ENCODE results near the gene XPO5. TPM values are rescaled to one million over a fixed set of nuclear protein-coding genes. Genes with fewer than 3 reads are reported as not detected.
A peak's percentile ranks its signal among the peaks of the same experiment; 100 is the strongest.

XPO5 gene
- total and polyA plus RNA-seq, 10 donors = 7.1 to 33.1 (median 23.3) TPM

GRCh38 chr6:43508481-43509141 is 67.2 kb downstream of the XPO5 start:
- H3K27ac ChIP-seq = no peak overlapping the region
- peak overlapping the region in 2 of 8 donors; percentile 78 to 86 for H3K4me3 ChIP-seq
- intact Hi-C loops (cut with DNase I; ENCODE audit: low total_unique reads) = loop anchor here (5.0 kb wide), 2 partner anchors 56 to 246 kb away; no protein-coding TSS in a partner anchor
- peaks cover 21 to 83% (median 41%) of the 10 kb centered on the region in 6 donors for H3K4me1 ChIP-seq
- H3K9me3 ChIP-seq = no peaks in the 10 kb centered on the region
- peak; percentile 73 for DNase-seq
- H3K36me3 ChIP-seq = peaks cover 5 to 54% (median 46%) of the 10 kb centered on the region in 6 donors
- TF ChIP-seq CTCF (IDR thresholded peaks at IDR 0.05 in 8 of 11, conservative IDR thresholded peaks at IDR 0.05 in 3 of 11) (no peak), POLR2AphosphoS5 (IDR thresholded peaks at IDR 0.05) (no peak), POLR2A (IDR thresholded peaks at IDR 0.05) (no peak)
- H3K27me3 ChIP-seq (replicated peaks in 1 of 7) = peaks cover 3 to 31% (median 10%) of the 10 kb centered on the region in 7 donors
- WGBS, 5 donors = 68 to 76% (median 73%) methylated on average over 8 of the region's 8 CpGs

DNA sequence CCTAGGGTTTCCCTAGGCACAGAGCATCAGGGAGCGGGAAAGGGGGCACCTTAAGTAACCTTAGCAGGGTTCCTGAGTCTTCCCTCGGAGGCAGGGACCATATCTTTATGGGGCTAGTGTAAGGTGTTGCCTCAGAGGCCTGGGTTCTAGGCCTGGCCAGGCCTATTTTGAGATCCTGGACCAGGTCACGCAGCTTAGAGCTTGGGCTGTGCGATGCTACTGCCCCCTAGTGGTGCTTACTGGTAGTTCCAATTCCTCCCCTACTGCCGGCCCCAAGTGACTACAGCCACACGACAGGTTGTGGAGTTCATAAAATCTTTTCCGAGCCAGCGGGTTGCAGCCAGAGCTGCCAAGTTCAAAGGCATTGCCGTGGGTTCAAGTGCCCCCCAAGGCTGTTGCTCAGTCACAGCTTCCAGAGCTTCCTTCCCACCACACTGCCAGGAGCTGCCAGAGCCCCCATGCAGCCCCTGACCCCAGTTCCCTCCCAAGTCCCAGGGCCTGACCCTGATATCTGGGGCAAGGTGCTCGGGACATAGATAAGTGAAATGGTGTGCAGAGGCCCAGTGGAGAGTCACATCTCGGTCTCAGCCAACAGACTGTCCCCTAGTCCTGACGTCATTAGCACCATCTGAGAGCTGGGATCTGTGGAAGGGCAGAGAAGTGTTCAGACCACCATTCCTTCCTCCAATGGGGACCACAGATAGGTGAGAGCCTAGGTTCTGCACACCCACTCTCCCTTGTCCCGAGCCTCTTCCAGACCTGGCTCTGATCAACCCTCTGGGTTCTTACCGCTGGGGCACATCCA is 69.0 kb downstream of the XPO5 start:
- H3K36me3 ChIP-seq = peaks cover under 1 to 54% (median 45%) of the 10 kb centered on the region in 6 donors
- peak; percentile 43 to 66 (median 66) for TF ChIP-seq POLR2AphosphoS5 (IDR thresholded peaks at IDR 0.05)
- peak; percentile 87 to 99 (median 96) for TF ChIP-seq CTCF (IDR thresholded peaks at IDR 0.05 in 8 of 11, conservative IDR thresholded peaks at IDR 0.05 in 3 of 11)
- TF ChIP-seq POLR2A (IDR thresholded peaks at IDR 0.05) = peak in 1 of 3 donors; percentile 5
- intact Hi-C loops (cut with DNase I; ENCODE audit: low total_unique reads) = loop anchor here (5.0 kb wide), 2 partner anchors 55 to 245 kb away; no protein-coding TSS in a partner anchor
- peaks cover 3 to 31% (median 10%) of the 10 kb centered on the region in 7 donors for H3K27me3 ChIP-seq (replicated peaks in 1 of 7)
- no peaks in the 10 kb centered on the region for H3K9me3 ChIP-seq
- WGBS, 5 donors = 30 to 35% (median 31%) methylated on average over 12 to 14 of the region's 14 CpGs
- peaks cover 21 to 66% (median 37%) of the 10 kb centered on the region in 6 donors for H3K4me1 ChIP-seq
- peak overlapping the region in 4 of 8 donors; percentile 4 to 36 (median 15) for H3K27ac ChIP-seq
- peak; percentile 90 for DNase-seq
- H3K4me3 ChIP-seq = no peak overlapping the region

DNA sequence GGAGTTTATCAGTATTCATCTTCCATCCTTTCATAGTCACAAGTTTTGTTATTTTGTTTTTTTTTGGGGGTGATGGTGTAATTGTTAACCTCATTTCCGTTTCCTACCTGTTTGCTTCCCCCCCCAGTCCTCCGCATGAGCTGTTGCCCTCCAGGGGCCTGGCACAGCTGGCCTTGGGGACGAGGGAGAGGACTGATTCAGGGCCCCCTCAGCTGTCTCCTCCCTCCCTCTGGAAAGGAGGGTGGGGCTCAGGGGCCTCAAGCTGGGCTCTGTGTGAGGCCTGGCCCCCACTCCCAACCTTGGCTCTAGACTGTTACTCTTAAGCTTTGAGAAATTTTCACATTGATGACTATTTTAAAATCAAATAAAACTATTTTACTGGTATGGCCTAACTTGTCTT is 69.7 kb downstream of the XPO5 start:
- no peak overlapping the region for H3K4me3 ChIP-seq
- no peak for TF ChIP-seq POLR2AphosphoS5 (IDR thresholded peaks at IDR 0.05)
- no peak for TF ChIP-seq POLR2A (IDR thresholded peaks at IDR 0.05)
- no peak for TF ChIP-seq CTCF (IDR thresholded peaks at IDR 0.05 in 8 of 11, conservative IDR thresholded peaks at IDR 0.05 in 3 of 11)
- DNase-seq = peak; percentile 59
- peaks cover 0 to 54% (median 41%) of the 10 kb centered on the region in 6 donors for H3K36me3 ChIP-seq
- H3K4me1 ChIP-seq = peaks cover 21 to 62% (median 37%) of the 10 kb centered on the region in 6 donors
- intact Hi-C loops (cut with DNase I; ENCODE audit: low total_unique reads) = loop anchor here (5.0 kb wide), 2 partner anchors 54 to 244 kb away; no protein-coding TSS in a partner anchor
- no peaks in the 10 kb centered on the region for H3K9me3 ChIP-seq
- 52 to 86% (median 75%) methylated on average over 3 of the region's 3 CpGs for WGBS, 5 donors
- peaks cover 3 to 31% (median 10%) of the 10 kb centered on the region in 7 donors for H3K27me3 ChIP-seq (replicated peaks in 1 of 7)
- H3K27ac ChIP-seq = peak overlapping the region in 4 of 8 donors; percentile 4 to 36 (median 15)
